D721Med (cell line): ENCODE measurements around the gene ICE1.

Experiments
- DNase-seq: peaks from one replicate; pipeline ENCODE4 v3.0.0; 2011; ENCODE audit warnings: low spot score; ENCODE audit not compliant: insufficient read length
- FAIRE-seq: peaks from 2 replicates; lab custom pipeline; 2011; peaks lifted over from hg19 to GRCh38; lab: Jason Lieb, UNC
- TF ChIP-seq, protein P1 (sequence below): IDR thresholded peaks from 2 replicates; pipeline ENCODE4 v1.5.1; 2012; ENCODE audit warnings: mild to moderate bottlenecking, control low read depth; ENCODE audit not compliant: insufficient read depth; ENCODE audit errors: missing control alignments

Gene ICE1

DNA sequence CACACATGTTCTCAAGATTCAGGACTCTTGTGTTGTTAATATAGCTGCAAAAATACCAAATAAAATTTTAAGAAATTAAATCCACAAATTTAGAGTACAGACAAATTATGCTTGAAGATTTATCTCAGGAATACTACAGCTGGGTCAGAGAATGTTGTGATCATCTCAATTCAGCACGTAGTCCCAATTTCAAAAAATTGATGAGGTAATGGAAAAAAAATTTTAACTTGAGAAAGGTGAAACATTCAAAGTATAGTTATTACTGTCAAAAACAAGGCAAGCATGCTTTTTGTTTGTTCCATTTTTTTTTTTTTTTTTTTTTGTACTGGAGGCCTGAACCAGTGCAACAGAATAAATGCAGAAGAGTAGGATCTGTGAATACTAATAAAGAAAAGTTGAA is 29.4 kb downstream of the ICE1 start:
- DNase-seq, result no peak
- TF ChIP-seq, protein P1, sequence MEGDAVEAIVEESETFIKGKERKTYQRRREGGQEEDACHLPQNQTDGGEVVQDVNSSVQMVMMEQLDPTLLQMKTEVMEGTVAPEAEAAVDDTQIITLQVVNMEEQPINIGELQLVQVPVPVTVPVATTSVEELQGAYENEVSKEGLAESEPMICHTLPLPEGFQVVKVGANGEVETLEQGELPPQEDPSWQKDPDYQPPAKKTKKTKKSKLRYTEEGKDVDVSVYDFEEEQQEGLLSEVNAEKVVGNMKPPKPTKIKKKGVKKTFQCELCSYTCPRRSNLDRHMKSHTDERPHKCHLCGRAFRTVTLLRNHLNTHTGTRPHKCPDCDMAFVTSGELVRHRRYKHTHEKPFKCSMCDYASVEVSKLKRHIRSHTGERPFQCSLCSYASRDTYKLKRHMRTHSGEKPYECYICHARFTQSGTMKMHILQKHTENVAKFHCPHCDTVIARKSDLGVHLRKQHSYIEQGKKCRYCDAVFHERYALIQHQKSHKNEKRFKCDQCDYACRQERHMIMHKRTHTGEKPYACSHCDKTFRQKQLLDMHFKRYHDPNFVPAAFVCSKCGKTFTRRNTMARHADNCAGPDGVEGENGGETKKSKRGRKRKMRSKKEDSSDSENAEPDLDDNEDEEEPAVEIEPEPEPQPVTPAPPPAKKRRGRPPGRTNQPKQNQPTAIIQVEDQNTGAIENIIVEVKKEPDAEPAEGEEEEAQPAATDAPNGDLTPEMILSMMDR, result no peak

DNA sequence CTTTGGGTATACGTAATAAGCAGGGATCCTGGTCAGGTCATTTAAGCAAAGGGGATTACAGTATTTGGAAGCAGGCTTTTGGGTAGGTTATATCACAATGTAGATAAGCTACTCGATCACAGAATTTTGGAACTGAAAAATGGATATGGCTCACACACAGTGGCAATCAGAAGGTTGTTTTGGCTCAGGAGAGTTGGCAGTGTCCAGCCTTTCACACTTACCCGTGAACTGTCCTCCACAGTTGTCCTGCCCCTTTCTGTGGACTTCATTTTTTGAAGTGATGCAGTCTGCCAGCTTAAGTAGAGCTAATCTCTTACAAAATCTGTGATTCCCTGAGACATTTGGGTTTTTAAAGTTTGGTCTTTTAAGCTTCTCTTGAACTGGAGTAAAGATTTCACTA is 30.7 kb downstream of the ICE1 start:
- TF ChIP-seq, protein P1, result no peak
- DNase-seq (no peak), FAIRE-seq (no peak)

More for the DNA sequence above, 29.4 kb downstream of the ICE1 start:
- no peak for FAIRE-seq

GRCh38 chr5:5454391-5454790 is 31.9 kb downstream of the ICE1 start:
- FAIRE-seq (no peak), DNase-seq (no peak)
- TF ChIP-seq, protein P1, result no peak

DNA sequence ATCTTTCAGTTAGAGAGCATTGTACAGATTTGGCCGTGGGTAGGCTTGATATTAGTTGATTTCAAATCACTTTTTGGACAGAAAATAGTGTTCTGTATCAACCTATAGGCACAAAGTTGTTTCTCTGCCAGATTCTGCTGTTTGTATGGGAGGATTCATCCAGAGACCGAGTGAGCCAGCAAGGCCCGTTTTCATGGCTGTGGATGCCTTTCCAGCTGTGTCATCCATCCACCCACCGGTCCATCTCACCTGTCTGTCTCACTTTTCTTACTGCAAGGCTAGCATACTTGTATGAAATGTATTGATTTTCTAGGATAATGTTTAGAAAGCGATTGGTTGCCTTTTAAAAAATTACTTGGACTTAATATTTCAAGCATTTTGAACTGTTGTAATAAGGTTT is 34.4 kb downstream of the ICE1 start:
- DNase-seq (no peak), FAIRE-seq (no peak)
- TF ChIP-seq, protein P1, result no peak

- TF ChIP-seq, protein P1, result no peak
- DNase-seq (no peak), FAIRE-seq (no peak)
Measured at GRCh38 chr5:5460311-5460710, 37.8 kb downstream of the ICE1 start.

GRCh38 chr5:5461012-5461411 is 38.5 kb downstream of the ICE1 start:
- TF ChIP-seq, protein P1, result no peak
- no peak for DNase-seq
- FAIRE-seq, result no peak

- TF ChIP-seq, protein P1, result no peak
- no peak for DNase-seq
- FAIRE-seq, result no peak
Measured at GRCh38 chr5:5464036-5464715, 41.7 kb downstream of the ICE1 start.
